Astrocyte (in vitro differentiated cells and primary cell): ENCODE data around the gene IL1RAPL2. TPM values are rescaled to one million over a fixed set of nuclear protein-coding genes. Genes with fewer than 3 reads are reported as not detected.
"Not testable (repeated sequence)": the region's sequence is repeated elsewhere in the genome, so short reads cannot be mapped to it uniquely, and the experiment has no call there.

Source experiments
- DNase-seq: peaks from one replicate; pipeline ENCODE4 v3.0.0-alpha.2; 2010; ENCODE audit warnings: low read depth
- FAIRE-seq: peaks from 2 replicates; lab custom pipeline; 2011; peaks lifted over from hg19 to GRCh38; lab: Jason Lieb, UNC
- H2AFZ ChIP-seq: 2 replicates; pipeline ENCODE4 v1.6.0; 2012; ENCODE audit warnings: low read depth, low read length, inconsistent platforms
- H3K27ac ChIP-seq: 2 replicates; pipeline ENCODE4 v1.5.1; 2011; ENCODE audit warnings: low read depth, low read length, inconsistent platforms
- H3K27me3 ChIP-seq: 2 replicates; pipeline ENCODE4 v1.6.0; 2011; ENCODE audit warnings: low read length, inconsistent platforms; ENCODE audit not compliant: insufficient read depth
- H3K36me3 ChIP-seq: 2 replicates; pipeline ENCODE4 v1.5.1; 2011; ENCODE audit warnings: low read length, inconsistent platforms; ENCODE audit not compliant: insufficient read depth
- H3K4me1 ChIP-seq: 2 replicates; pipeline ENCODE4 v1.5.1; 2011; ENCODE audit warnings: low read length, inconsistent platforms; ENCODE audit not compliant: insufficient read depth
- H3K4me2 ChIP-seq: 2 replicates; pipeline ENCODE4 v1.6.0; 2012; ENCODE audit warnings: low read length, inconsistent platforms
- H3K4me3 ChIP-seq: 2 replicates; pipeline ENCODE4 v1.5.1; 2011; ENCODE audit warnings: low read depth, mild to moderate bottlenecking, low read length, inconsistent platforms; ENCODE audit not compliant: insufficient read depth
- H3K79me2 ChIP-seq: 2 replicates; pipeline ENCODE4 v1.6.0; 2012; ENCODE audit warnings: mild to moderate bottlenecking, low read length, inconsistent platforms; ENCODE audit not compliant: insufficient read depth
- H3K9ac ChIP-seq: 2 replicates; pipeline ENCODE4 v1.6.0; 2012; ENCODE audit warnings: mild to moderate bottlenecking, low read length, inconsistent platforms
- H3K9me3 ChIP-seq: 2 replicates; pipeline ENCODE4 v1.5.1; 2012; ENCODE audit warnings: low read depth, mild to moderate bottlenecking, low read length, inconsistent platforms; ENCODE audit not compliant: insufficient read depth
- H4K20me1 ChIP-seq: 2 replicates; pipeline ENCODE4 v1.6.0; 2012; ENCODE audit warnings: low read length, inconsistent platforms; ENCODE audit not compliant: insufficient read depth
- H3K27ac Mint-ChIP-seq: one replicate; pipeline ENCODE4 v1.8.0; 2021; ENCODE audit warnings: mild to moderate bottlenecking, mixed read lengths; ENCODE audit not compliant: unreplicated experiment
- H3K27me3 Mint-ChIP-seq: one replicate; pipeline ENCODE4 v1.8.0; 2021; ENCODE audit warnings: low read depth, mixed read lengths; ENCODE audit not compliant: unreplicated experiment
- H3K36me3 Mint-ChIP-seq: one replicate; pipeline ENCODE4 v1.8.0; 2021; ENCODE audit warnings: low read depth, mixed read lengths; ENCODE audit not compliant: unreplicated experiment
- H3K4me1 Mint-ChIP-seq: one replicate; pipeline ENCODE4 v1.8.0; 2021; ENCODE audit warnings: low read depth, mixed read lengths; ENCODE audit not compliant: unreplicated experiment
- H3K4me3 Mint-ChIP-seq: one replicate; pipeline ENCODE4 v1.8.0; 2021; ENCODE audit warnings: mild to moderate bottlenecking, moderate library complexity, mixed read lengths; ENCODE audit not compliant: unreplicated experiment
- H3K9me3 Mint-ChIP-seq: one replicate; pipeline ENCODE4 v1.8.0; 2021; ENCODE audit warnings: mild to moderate bottlenecking, mixed read lengths; ENCODE audit not compliant: unreplicated experiment
- CTCF ChIP-seq: IDR thresholded peaks from 2 replicates; pipeline ENCODE4 v1.5.1; 2011; ENCODE audit warnings: low read depth, mild to moderate bottlenecking, inconsistent platforms, low read length, moderate library complexity; ENCODE audit not compliant: insufficient read depth
- EZH2 ChIP-seq: IDR thresholded peaks from 2 replicates; pipeline ENCODE4 v1.6.1; 2012; ENCODE audit warnings: mild to moderate bottlenecking, low read length, inconsistent platforms; ENCODE audit not compliant: insufficient read depth
- total RNA-seq: library from RNA; stranded (reverse); gene quantifications from 2 replicates; pipeline ENCODE4 v1.2.1, GENCODE V29; 2021

Gene IL1RAPL2
- total RNA-seq, 1 donor from 2014 or later, result 0.16 TPM

DNA sequence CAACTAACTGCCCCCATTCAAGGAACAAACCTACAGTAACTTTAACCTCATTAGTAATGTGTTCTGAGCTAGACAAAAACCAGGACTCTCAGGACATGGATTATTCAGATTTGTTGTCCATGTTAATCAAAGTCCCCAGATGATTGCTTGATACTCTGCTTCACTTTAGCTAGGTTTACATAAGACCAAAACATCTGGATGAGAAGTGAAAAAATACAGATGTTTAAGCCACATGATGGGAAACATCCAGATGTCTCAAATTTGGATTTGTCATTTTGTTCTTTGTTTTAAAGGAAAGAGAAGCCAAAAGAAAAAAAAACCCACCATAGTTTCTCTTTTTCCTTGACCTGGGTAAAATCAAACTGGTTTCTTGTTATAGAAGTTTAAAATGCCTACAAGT is 1207.8 kb downstream of the IL1RAPL2 start:
- H3K36me3 ChIP-seq, result no peaks in the 10 kb centered on the region
- Mint-ChIP-seq H3K4me3 (no peak overlapping the region), H3K9me3 (no peaks in the 10 kb centered on the region), H3K36me3 (no peaks in the 10 kb centered on the region), H3K27ac (no peak overlapping the region), H3K4me1 (no peaks in the 10 kb centered on the region), H3K27me3 (no peaks in the 10 kb centered on the region)
- no peaks in the 10 kb centered on the region for H3K27me3 ChIP-seq
- no peaks in the 10 kb centered on the region for H3K9me3 ChIP-seq
- no peak overlapping the region for H3K4me3 ChIP-seq
- DNase-seq (no peak), FAIRE-seq (peak; percentile 72)
- no peaks in the 10 kb centered on the region for H3K4me1 ChIP-seq
- H4K20me1 ChIP-seq, result no peaks in the 10 kb centered on the region
- no peak overlapping the region for H2AFZ ChIP-seq
- TF ChIP-seq EZH2, result no peak
- TF ChIP-seq CTCF, result no peak
- H3K9ac ChIP-seq, result no peak overlapping the region
- H3K27ac ChIP-seq, result no peak overlapping the region
- H3K79me2 ChIP-seq, result no peaks in the 10 kb centered on the region
- no peak overlapping the region for H3K4me2 ChIP-seq

DNA sequence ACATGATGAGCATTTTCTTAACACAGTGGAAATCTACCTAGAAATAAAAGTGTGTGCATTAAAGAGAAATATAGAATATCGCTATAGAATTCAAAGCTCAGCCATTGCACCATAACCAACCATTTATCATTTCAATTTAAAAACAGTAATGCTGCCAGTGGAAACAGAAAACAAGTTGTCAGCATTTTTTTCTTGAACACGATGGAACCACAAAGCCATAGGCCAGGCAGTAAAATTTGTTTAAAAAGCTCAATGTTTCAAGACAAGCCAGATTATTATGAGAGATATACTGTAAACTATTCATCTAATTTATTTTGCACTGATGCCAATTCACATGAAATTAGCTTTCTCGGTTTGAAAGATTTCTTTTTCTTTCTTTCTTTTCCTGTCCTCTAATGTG is 1209.7 kb downstream of the IL1RAPL2 start:
- no peaks in the 10 kb centered on the region for H3K36me3 Mint-ChIP-seq
- no peaks in the 10 kb centered on the region for H3K36me3 ChIP-seq
- H3K9me3 ChIP-seq, result no peaks in the 10 kb centered on the region
- H3K27me3 Mint-ChIP-seq, result no peaks in the 10 kb centered on the region
- H3K4me2 ChIP-seq, result no peak overlapping the region
- no peaks in the 10 kb centered on the region for H3K27me3 ChIP-seq
- peak; percentile 93 for FAIRE-seq
- H3K9ac ChIP-seq, result no peak overlapping the region
- peaks cover 2% of the 10 kb centered on the region for H3K4me1 Mint-ChIP-seq
- no peak for DNase-seq
- H3K4me3 Mint-ChIP-seq, result no peak overlapping the region
- H3K4me1 ChIP-seq, result no peaks in the 10 kb centered on the region
- no peak overlapping the region for H3K27ac ChIP-seq
- H3K4me3 ChIP-seq, result no peak overlapping the region
- H4K20me1 ChIP-seq, result no peaks in the 10 kb centered on the region
- no peak overlapping the region for H2AFZ ChIP-seq
- H3K79me2 ChIP-seq, result no peaks in the 10 kb centered on the region
- TF ChIP-seq CTCF (no peak), EZH2 (no peak)
- H3K9me3 Mint-ChIP-seq, result no peaks in the 10 kb centered on the region
- H3K27ac Mint-ChIP-seq, result no peak overlapping the region

DNA sequence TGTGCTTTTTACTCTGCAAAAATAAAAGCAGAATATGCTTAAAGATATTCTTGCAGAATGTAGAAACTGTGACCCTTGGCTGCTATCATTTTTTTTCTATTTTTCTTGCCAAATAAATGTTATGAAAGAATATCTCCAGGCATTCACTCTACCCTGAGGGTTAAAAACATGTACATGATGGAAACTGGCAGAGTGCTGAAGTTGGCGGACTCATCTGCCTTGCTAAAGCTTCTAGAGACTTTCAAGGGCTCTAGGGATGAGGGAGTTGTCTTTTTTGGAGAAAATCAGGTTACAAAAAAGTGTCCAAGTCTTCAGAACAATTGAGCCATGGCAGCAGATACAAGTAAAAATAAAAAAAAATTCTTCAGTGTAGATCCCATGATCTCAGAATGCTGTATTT is 1215.8 kb downstream of the IL1RAPL2 start:
- Histone ChIP-seq H3K36me3 (no peaks in the 10 kb centered on the region), H3K4me2 (no peak overlapping the region), H3K79me2 (no peaks in the 10 kb centered on the region), H4K20me1 (no peaks in the 10 kb centered on the region), H3K27ac (no peak overlapping the region), H2AFZ (no peak overlapping the region), H3K4me3 (no peak overlapping the region), H3K9me3 (no peaks in the 10 kb centered on the region), H3K27me3 (no peaks in the 10 kb centered on the region), H3K4me1 (no peaks in the 10 kb centered on the region), H3K9ac (no peak overlapping the region)
- no peak for FAIRE-seq
- DNase-seq, result no peak
- Mint-ChIP-seq H3K27me3 (no peaks in the 10 kb centered on the region), H3K4me1 (peaks cover 2% of the 10 kb centered on the region), H3K27ac (no peak overlapping the region), H3K9me3 (no peaks in the 10 kb centered on the region), H3K4me3 (no peak overlapping the region), H3K36me3 (no peaks in the 10 kb centered on the region)
- TF ChIP-seq CTCF (no peak), EZH2 (no peak)

GRCh38 chrX:105796877-105797276 is 1230.9 kb downstream of the IL1RAPL2 start:
- not testable (repeated sequence) for H3K4me1 Mint-ChIP-seq, H3K9ac ChIP-seq, H4K20me1 ChIP-seq, H3K36me3 Mint-ChIP-seq, DNase-seq, H3K79me2 ChIP-seq, H3K9me3 Mint-ChIP-seq, H3K4me3 ChIP-seq, FAIRE-seq, H3K27ac Mint-ChIP-seq, H3K4me2 ChIP-seq, H3K4me3 Mint-ChIP-seq, H3K9me3 ChIP-seq, H3K27me3 Mint-ChIP-seq, H3K27me3 ChIP-seq, H3K36me3 ChIP-seq, H3K4me1 ChIP-seq, H2AFZ ChIP-seq, H3K27ac ChIP-seq
